HG03045 (cell line): ENCODE data around the gene F2RL3.
"Not testable (repeated sequence)": the region's sequence is repeated elsewhere in the genome, so short reads cannot be mapped to it uniquely, and the experiment has no call there.

Experiments used
- ATAC-seq: cut with Tn5 transposase; IDR thresholded peaks from one replicate; pipeline ENCODE4 v1.9.1; 2021; ENCODE audit warnings: mild to moderate bottlenecking, moderate library complexity; ENCODE audit not compliant: unreplicated experiment

Gene F2RL3

GRCh38 chr19:16874250-16874977, 14.4 kb upstream of the F2RL3 start:
- no peak for ATAC-seq

- ATAC-seq = not testable (repeated sequence)
Observed at GRCh38 chr19:16874978-16875299, 13.9 kb upstream of the F2RL3 start.

GRCh38 chr19:16875584-16876555, 12.9 kb upstream of the F2RL3 start:
- no peak for ATAC-seq

DNA sequence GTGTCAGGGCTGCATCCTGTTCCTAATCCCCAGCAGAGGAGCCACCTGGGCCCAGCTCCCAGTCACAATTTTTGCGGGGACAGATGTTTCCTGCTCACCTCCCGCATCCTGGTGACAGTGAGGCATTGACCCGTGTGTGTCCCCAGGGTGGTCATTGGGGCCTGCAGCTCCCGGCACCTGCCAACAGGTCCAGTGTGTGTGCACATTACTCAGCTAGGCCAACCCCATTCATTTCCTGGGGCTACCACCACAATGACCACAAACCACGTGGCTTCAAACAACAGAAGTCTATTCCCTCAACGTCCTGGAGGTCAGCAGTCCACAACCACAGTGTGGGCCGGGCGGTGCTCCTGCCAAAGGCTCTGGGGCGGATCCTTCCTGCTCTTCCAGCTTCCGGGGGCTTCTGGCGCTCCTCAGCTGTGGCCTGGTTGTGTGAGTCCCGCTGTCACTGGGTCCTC, 11.9 kb upstream of the F2RL3 start:
- no peak for ATAC-seq

DNA sequence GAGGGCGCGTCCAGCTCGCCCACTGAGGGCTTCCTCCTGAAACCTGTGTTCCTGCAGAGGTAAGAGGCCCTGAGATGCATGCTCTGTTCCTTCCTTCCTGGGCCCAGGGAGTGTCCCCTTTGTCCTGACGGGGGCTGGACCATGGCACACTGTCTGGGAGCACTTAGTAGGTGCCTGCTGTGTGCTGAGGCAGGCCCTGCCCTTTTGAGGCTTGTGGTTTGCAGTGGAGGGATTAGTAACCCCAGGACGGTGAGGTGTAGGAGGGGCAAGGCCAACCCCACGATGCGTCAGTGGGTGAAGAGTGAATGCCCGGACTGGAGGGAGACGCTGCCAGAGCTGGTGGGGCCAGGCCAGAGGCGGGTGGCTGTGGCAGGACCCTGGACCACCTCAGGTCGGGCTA, 11.2 kb upstream of the F2RL3 start:
- ATAC-seq = no peak

DNA sequence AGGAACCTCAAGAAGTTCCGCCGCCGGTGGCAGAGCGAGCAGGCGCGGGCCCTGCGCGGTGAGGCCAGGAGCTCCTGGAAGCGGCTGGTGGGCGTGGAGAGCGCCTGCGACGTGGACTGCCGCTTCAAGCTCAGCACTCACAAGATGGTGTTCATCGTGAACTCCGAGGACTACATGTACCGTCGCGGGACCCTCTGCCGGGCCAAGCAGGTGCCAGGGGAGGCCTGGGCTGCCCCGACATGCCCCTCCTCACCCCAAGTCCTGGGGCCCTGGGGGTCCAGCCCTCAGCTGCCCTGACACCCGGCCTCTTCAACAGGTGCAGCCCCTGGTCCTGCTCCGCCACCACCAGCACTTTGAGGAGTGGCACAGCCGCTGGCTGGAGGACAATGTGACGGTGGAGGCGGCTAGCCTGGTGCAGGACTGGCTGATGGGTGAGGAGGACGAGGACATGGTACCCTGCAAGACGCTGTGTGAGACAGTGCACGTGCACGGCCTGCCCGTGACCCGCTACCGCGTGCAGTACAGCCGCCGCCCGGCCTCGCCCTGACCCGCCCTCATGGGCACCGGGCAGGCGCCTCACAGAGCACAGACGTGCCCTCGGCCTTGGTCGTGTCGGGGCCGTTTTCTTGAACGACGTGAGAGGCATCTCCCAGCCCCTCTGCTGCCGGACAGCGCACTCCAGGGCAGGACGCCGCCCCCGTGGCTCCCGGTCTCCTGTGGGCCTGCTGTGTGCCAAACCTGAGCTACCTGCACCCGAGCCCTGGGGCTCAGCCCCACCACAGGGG, 10.4 kb upstream of the F2RL3 start:
- no peak for ATAC-seq

DNA sequence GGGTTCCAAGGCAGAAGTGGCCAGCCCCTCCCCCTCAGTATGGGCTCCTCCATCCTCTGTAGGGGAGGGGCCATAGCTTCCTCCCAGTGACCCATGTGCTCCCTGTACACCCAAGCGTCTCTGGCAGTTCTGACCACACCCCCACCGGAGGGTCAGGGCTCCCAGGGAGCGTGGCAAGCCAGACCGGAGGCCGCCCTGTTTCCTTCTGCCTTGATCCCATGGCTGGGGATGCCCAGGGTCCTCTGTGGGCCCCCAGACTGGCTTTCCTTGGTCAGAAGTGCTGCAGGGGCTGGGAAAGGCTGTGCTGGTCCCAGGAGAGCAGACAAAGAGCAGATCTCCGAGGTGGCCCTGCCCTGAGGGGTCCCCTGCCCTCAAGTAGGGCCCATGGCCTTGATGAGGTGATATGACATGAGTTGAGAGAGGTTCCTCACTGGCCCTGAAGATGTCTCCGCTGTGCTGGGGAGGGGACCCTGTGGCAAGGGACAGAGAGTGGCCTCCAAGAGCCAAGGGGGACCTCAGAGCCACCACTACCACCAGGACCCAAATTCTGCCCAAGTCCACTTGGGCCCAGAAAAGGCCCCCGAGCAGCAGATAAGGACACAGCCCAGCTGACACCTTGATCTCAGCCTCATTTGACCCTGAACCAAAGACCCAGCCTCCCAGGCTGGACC, 7.8 kb upstream of the F2RL3 start:
- ATAC-seq = no peak

GRCh38 chr19:16882146-16882545, 6.7 kb upstream of the F2RL3 start:
- ATAC-seq = no peak

DNA sequence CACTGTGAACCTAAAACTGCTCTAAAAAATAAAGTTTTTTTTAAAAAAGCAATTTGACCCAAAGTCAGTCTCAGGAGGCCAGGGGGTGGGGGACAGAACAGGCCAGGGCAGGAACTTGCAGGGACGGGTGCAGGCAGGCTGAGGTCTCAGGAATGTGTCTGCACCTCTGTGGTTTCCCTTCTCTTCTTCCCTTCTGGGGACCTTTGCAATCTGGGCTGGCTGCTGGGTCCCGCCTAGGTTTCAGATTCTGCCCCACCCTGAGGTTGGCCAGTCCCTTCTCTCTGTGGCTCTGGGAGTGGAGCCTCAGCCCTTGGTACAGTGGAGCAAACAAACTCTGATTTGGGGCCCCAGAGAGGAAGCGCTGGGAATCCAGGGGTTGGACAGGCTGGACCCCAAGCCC, 5.3 kb upstream of the F2RL3 start:
- ATAC-seq = no peak

DNA sequence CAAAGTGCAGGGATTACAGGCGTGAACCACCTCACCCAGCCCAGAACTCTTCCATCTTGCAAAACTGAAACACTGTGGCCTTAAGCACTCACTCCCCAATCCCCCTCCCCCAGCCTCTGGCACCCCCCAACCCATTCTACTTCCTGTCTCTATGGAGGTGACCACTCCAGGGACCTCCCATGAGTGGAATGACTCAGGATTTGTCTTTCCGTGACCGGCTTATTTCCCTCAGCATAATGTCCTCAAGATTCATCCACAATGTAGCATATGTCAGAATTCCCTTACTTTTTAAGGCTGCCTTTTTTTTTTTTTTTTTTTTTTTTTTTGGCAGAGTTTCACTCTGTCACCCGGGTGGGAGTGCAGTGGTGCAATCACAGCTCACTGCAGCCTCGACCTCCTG, 3.6 kb upstream of the F2RL3 start:
- ATAC-seq = no peak

GRCh38 chr19:16886305-16886880, 2.4 kb upstream of the F2RL3 start:
- no peak for ATAC-seq

DNA sequence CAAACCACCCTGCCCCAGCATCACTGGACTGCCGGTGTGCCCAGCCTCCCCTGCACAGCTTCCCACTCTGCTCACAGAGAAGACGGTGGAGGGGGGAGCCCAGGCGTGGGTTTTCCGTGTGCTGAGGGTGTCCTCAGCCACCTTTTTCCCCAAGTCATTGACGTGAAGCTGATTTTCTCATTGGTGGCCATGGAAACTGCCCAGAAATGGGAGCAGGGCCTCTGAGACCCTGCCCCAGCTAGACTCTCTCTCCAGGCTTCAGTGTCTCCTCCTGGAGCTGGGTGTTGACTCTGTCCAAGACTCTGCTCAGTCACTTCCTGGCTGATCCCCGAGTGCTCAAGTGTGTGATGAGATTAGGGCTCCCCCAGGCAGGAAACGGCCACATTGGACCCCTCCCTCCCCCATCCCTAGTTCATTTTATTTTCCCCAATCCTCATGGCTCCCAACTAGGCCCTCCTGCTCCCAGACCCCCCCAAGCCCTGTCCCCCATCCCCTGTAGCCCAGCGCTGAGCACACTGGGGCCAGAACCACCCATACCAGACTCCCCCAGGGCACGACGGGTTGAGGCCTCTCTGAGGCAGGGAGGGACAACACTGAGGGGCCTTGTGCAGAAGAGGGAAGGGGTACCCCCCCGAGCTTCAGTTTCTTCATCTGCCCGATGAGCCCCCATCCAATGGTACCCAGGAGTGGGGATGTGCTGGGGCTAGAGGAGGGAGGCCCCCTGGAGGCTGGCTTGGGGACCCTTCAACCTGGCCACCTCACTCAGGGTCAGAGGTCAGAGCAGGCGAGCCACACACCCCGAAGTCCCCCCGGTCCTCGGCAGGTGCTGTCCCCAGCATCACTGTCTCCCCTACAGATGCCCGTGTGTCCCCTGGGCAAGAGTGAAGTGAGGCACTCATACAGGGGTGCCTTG, 1.2 kb upstream of the F2RL3 start:
- ATAC-seq = no peak

- no peak for ATAC-seq
Observed at GRCh38 chr19:16889366-16889882, 625 bp downstream of the F2RL3 start.

DNA sequence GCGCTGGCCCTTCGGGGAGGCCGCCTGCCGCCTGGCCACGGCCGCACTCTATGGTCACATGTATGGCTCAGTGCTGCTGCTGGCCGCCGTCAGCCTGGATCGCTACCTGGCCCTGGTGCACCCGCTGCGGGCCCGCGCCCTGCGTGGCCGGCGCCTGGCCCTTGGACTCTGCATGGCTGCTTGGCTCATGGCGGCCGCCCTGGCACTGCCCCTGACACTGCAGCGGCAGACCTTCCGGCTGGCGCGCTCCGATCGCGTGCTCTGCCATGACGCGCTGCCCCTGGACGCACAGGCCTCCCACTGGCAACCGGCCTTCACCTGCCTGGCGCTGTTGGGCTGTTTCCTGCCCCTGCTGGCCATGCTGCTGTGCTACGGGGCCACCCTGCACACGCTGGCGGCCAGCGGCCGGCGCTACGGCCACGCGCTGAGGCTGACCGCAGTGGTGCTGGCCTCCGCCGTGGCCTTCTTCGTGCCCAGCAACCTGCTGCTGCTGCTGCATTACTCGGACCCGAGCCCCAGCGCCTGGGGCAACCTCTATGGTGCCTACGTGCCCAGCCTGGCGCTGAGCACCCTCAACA, 1.2 kb downstream of the F2RL3 start:
- ATAC-seq = no peak

GRCh38 chr19:16890461-16891184, 1.8 kb downstream of the F2RL3 start:
- no peak for ATAC-seq

- no peak for ATAC-seq
Observed at GRCh38 chr19:16891696-16892382, 3.0 kb downstream of the F2RL3 start.

GRCh38 chr19:16892436-16892835, 3.6 kb downstream of the F2RL3 start:
- no peak for ATAC-seq
